GM12891 (cell line): ENCODE data around the gene IFITM5.

Experiments used
- POLR2A ChIP-seq: IDR thresholded peaks from 2 replicates; pipeline ENCODE4 v1.6.1; 2011; ENCODE audit warnings: low read depth, low read length, control low read depth
- POLR2AphosphoS5 ChIP-seq: IDR thresholded peaks from 2 replicates; pipeline ENCODE4 v1.6.1; 2011; ENCODE audit warnings: low read depth, low read length, control low read depth
- POU2F2 ChIP-seq: IDR thresholded peaks from 2 replicates; pipeline ENCODE4 v1.6.1; 2011; ENCODE audit warnings: low read depth, mild to moderate bottlenecking, control low read depth, low read length, moderate library complexity
- TAF1 ChIP-seq: IDR thresholded peaks from 2 replicates; pipeline ENCODE4 v1.6.1; 2011; ENCODE audit warnings: low read depth, low read length, control low read depth

GRCh38 chr11:279040-279965 lies 20.0 kb downstream of the IFITM5 start:
- no peak for TF ChIP-seq POLR2A
- no peak for TF ChIP-seq POLR2AphosphoS5
- TF ChIP-seq TAF1 = no peak
- no peak for TF ChIP-seq POU2F2
